Activated CD8-positive, alpha-beta memory T cell treated with anti-CD3 and anti-CD28 coated beads, Interleukin-2, amount 50 U/mL, for 24 hours (primary cell): Measurements from ENCODE around the gene SCLY.

Experiments
- DNase-seq: peaks from one replicate; pipeline ENCODE4 v3.0.0-alpha.2; 2020; ENCODE audit errors: extremely low read depth

The SCLY gene

GRCh38 chr2:238097988-238098871, 37.4 kb downstream of the SCLY start:
- DNase-seq: no peak

- DNase-seq: no peak
These were observed 38.3 kb downstream of the SCLY start for GRCh38 chr2:238098901-238099713.

- DNase-seq: no peak
These were observed 38.9 kb downstream of the SCLY start for GRCh38 chr2:238099714-238100048.

- no peak for DNase-seq
These were observed 39.4 kb downstream of the SCLY start, which contains the start of gene ESPNL for GRCh38 chr2:238100049-238100820. TSS of gene ESPNL (plus strand) at chr2:238100340. CDS start at chr2:238100420, 80 bp downstream.

GRCh38 chr2:238100821-238101771, 40.3 kb downstream of the SCLY start:
- no peak for DNase-seq

- DNase-seq: no peak
These were observed 41.4 kb downstream of the SCLY start for GRCh38 chr2:238101891-238102841.

GRCh38 chr2:238102865-238103264, 42.1 kb downstream of the SCLY start:
- no peak for DNase-seq

- DNase-seq: no peak
These were observed 42.8 kb downstream of the SCLY start for GRCh38 chr2:238103465-238104225.

GRCh38 chr2:238104226-238104690, 43.5 kb downstream of the SCLY start:
- no peak for DNase-seq

GRCh38 chr2:238104691-238105371, 44.0 kb downstream of the SCLY start:
- no peak for DNase-seq

GRCh38 chr2:238105506-238106338, 44.9 kb downstream of the SCLY start:
- no peak for DNase-seq

GRCh38 chr2:238106339-238106697, 45.5 kb downstream of the SCLY start:
- no peak for DNase-seq

GRCh38 chr2:238106698-238107524, 46.1 kb downstream of the SCLY start:
- DNase-seq: no peak

- no peak for DNase-seq
These were observed 47.0 kb downstream of the SCLY start for GRCh38 chr2:238107525-238108422.

GRCh38 chr2:238108423-238109183, 47.8 kb downstream of the SCLY start:
- DNase-seq: no peak
